IMR-90 (cell line): ENCODE measurements around the gene SLF2. TPM values are rescaled to one million over a fixed set of nuclear protein-coding genes. Genes with fewer than 3 reads are reported as not detected.
A peak's percentile ranks its signal among the peaks of the same experiment; 100 is the strongest.

ENCODE experiments used
- ATAC-seq: fragments of 200-7000 bp; cut with Tn5 transposase; 2 replicates; pipeline ENCODE4 v1.9.1; 2020; ENCODE audit warnings: low read depth, mild to moderate bottlenecking, moderate library complexity
- BruUV-seq: library from RNA; stranded (reverse); fragments of 400-500 nt; replicated peaks from 2 replicates; lab custom pipeline; 2021; lab: Mats Ljungman, UMichigan
- CTCF ChIA-PET: fragments of 300-600 bp; formaldehyde crosslinking; extraction: SDS; loops from one replicate; lab custom pipeline; 2021; ENCODE audit warnings: antibody characterized with exemption; lab: Yijun Ruan, JAX
- POLR2A ChIA-PET: fragments of 300-600 bp; sonication (Branson Sonifier 250); formaldehyde crosslinking; loops from one replicate; lab custom pipeline; 2022; ENCODE audit warnings: antibody characterized with exemption; ENCODE audit not compliant: unreplicated experiment; lab: Charles Lee
- DNase-seq: peaks from one replicate; pipeline ENCODE4 v3.0.0; 2013
- H2AFZ ChIP-seq: replicated peaks from 2 replicates; pipeline ENCODE3; 2013; ENCODE audit warnings: low read length, mild to moderate bottlenecking; ENCODE audit not compliant: poor library complexity
- H2AK5ac ChIP-seq: 2 replicates; pipeline ENCODE4 v1.6.1; 2013; ENCODE audit warnings: low read depth, low read length, inconsistent platforms
- H2AK9ac ChIP-seq: replicated peaks from 2 replicates; pipeline ENCODE3; 2013; ENCODE audit warnings: mild to moderate bottlenecking, low read depth, low read length, moderate library complexity; ENCODE audit not compliant: poor library complexity
- H2BK120ac ChIP-seq: 2 replicates; pipeline ENCODE4 v1.6.1; 2013; ENCODE audit warnings: low read depth, low read length, inconsistent platforms
- H2BK15ac ChIP-seq: 3 replicates; pipeline ENCODE4 v1.6.1; 2013; ENCODE audit warnings: low read depth, low read length, inconsistent platforms
- H2BK20ac ChIP-seq: 2 replicates; pipeline ENCODE4 v1.6.1; 2013; ENCODE audit warnings: low read depth, mild to moderate bottlenecking, inconsistent platforms, low read length, moderate library complexity
- H2BK5ac ChIP-seq: 2 replicates; pipeline ENCODE4 v1.6.1; 2013; ENCODE audit warnings: mild to moderate bottlenecking, low read depth, low read length, inconsistent platforms; ENCODE audit not compliant: poor library complexity, severe bottlenecking
- H3K14ac ChIP-seq: replicated peaks from 2 replicates; pipeline ENCODE4 v1.6.1; 2013; ENCODE audit warnings: low read depth, low read length, inconsistent platforms
- H3K18ac ChIP-seq: 2 replicates; pipeline ENCODE4 v1.6.1; 2013; ENCODE audit warnings: low read depth, low read length, control low read depth
- H3K23ac ChIP-seq: 2 replicates; pipeline ENCODE4 v1.6.1; 2013; ENCODE audit warnings: low read depth, low read length, inconsistent platforms
- H3K27ac ChIP-seq: 2 replicates; pipeline ENCODE4 v1.5.1; 2013; ENCODE audit warnings: mild to moderate bottlenecking, control low read depth, low read length; ENCODE audit not compliant: insufficient read depth
- H3K27me3 ChIP-seq: 2 replicates; pipeline ENCODE4 v1.6.1; 2013; ENCODE audit warnings: low read length; ENCODE audit not compliant: control insufficient read depth, insufficient read depth
- H3K36me3 ChIP-seq: 2 replicates; pipeline ENCODE4 v1.6.1; 2013; ENCODE audit warnings: low read length, mixed read lengths; ENCODE audit not compliant: control insufficient read depth, insufficient read depth
- H3K4ac ChIP-seq: 2 replicates; pipeline ENCODE4 v1.6.1; 2013; ENCODE audit warnings: low read depth, low read length, inconsistent platforms
- H3K4me1 ChIP-seq: 2 replicates; pipeline ENCODE4 v1.6.1; 2013; ENCODE audit warnings: low read length, mixed read lengths; ENCODE audit not compliant: control insufficient read depth, insufficient read depth
- H3K4me2 ChIP-seq: 2 replicates; pipeline ENCODE4 v1.6.1; 2013; ENCODE audit warnings: low read depth, mild to moderate bottlenecking, control low read depth, low read length, moderate library complexity
- H3K4me3 ChIP-seq: 2 replicates; pipeline ENCODE4 v1.5.1; 2013; ENCODE audit warnings: low read depth, mild to moderate bottlenecking, control low read depth, low read length, moderate library complexity; ENCODE audit not compliant: insufficient read depth
- H3K56ac ChIP-seq: 2 replicates; pipeline ENCODE4 v1.6.1; 2013; ENCODE audit warnings: low read length, inconsistent platforms; ENCODE audit not compliant: insufficient read depth; ENCODE audit errors: extremely low read depth
- H3K79me1 ChIP-seq, 2 experiments: 2 replicates each; pipeline ENCODE4 v1.6.1; 2013; ENCODE audit warnings: low read length in 2 of 2, inconsistent platforms in 1 of 2, low read depth in 1 of 2
- H3K9ac ChIP-seq: 2 replicates; pipeline ENCODE4 v1.6.1; 2013; ENCODE audit warnings: low read depth, low read length, control low read depth
- H3K9me1 ChIP-seq: 2 replicates; pipeline ENCODE4 v1.6.1; 2013; ENCODE audit warnings: low read length, inconsistent platforms; ENCODE audit not compliant: insufficient read depth
- H3K9me3 ChIP-seq: 2 replicates; pipeline ENCODE4 v1.6.1; 2013; ENCODE audit warnings: low read length; ENCODE audit not compliant: control insufficient read depth, insufficient read depth
- H4K20me1 ChIP-seq: 2 replicates; pipeline ENCODE4 v1.6.1; 2013; ENCODE audit warnings: low read length, inconsistent platforms; ENCODE audit not compliant: insufficient read depth
- H4K5ac ChIP-seq: 2 replicates; pipeline ENCODE4 v1.6.1; 2013; ENCODE audit warnings: mild to moderate bottlenecking, low read depth, low read length, control low read depth
- H4K8ac ChIP-seq, 2 experiments: 2 replicates each; pipeline ENCODE4 v1.6.1; 2013; ENCODE audit warnings: low read depth in 2 of 2, low read length in 2 of 2, control low read depth in 1 of 2, inconsistent platforms in 1 of 2
- H4K91ac ChIP-seq: 2 replicates; pipeline ENCODE4 v1.6.1; 2013; ENCODE audit warnings: low read depth, low read length, inconsistent platforms; ENCODE audit not compliant: insufficient read depth
- BHLHE40 ChIP-seq: fragments of 150-350 bp; IDR thresholded peaks from 2 replicates; pipeline ENCODE4 v1.6.1; 2016; ENCODE audit warnings: mild to moderate bottlenecking, low read depth, low read length
- MAZ ChIP-seq: IDR thresholded peaks from 2 replicates; pipeline ENCODE4 v1.6.1; 2012; ENCODE audit warnings: low read depth, mild to moderate bottlenecking, low read length, improper control_type of control experiment, moderate library complexity, borderline replicate concordance
- USF2 ChIP-seq: fragments of 150-350 bp; IDR thresholded peaks from 2 replicates; pipeline ENCODE4 v1.6.1; 2017; ENCODE audit warnings: mild to moderate bottlenecking, antibody characterized with exemption, low read length, low read depth
- WGBS, 2 experiments: methylation state at CpG; one replicate each; pipeline versions ENCODE4 v1.1.5 to v1.1.7; 2013; ENCODE audit warnings: missing lambda C conversion rate in 2 of 2; ENCODE audit not compliant: insufficient read length in 1 of 2; ENCODE audit errors: extremely low coverage in 2 of 2; 5-methylcytosine and 5-hydroxymethylcytosine counted together
- dilution Hi-C: fragments of 300-500 bp; cut with HindIII; formaldehyde crosslinking; loops from one replicate; pipeline ENCODE4 v1.14.3; 2018; ENCODE audit warnings: low sequenced_read_pairs; ENCODE audit not compliant: unreplicated experiment
- in situ Hi-C: fragments of 300-500 bp; cut with MboI; formaldehyde crosslinking; loops from 3 replicates; pipeline ENCODE4 v1.14.3; 2019; ENCODE audit warnings: low sequenced_read_pairs, inconsistent platforms, mixed read lengths
- intact Hi-C: fragments of 100-400 bp; cut with micrococcal nuclease; formaldehyde crosslinking; loops from 2 replicates; pipeline ENCODE4 v1.10.0; 2022
- polyA plus RNA-seq, 3 experiments: library from polyadenylated mRNA; depleted of rRNA; stranded (reverse); fragments of >200 nt; gene quantifications; 2 replicates each; pipeline ENCODE4 v1.2.3, GENCODE V29; 2012; ENCODE audit warnings: low replicate concordance in 1 of 3
- total RNA-seq: library from RNA; depleted of rRNA; stranded (reverse); fragments of >200 nt; gene quantifications from 2 replicates; pipeline ENCODE4 v1.2.3, GENCODE V29; 2012

The SLF2 gene
- total and polyA plus RNA-seq, 2 of the 4 experiments (the other 2 are of a cell fraction): 8.5 to 21.7 TPM

- Histone ChIP-seq H3K4ac (peak overlapping the region; percentile 77), H3K79me1 (peaks cover 4 to 27% of the 10 kb centered on the region in 2 experiments; a peak in 3 of 4 replicates), H3K4me3 (peak overlapping the region; percentile 52), H3K23ac (peak overlapping the region; percentile 44; the same call in 1 of the 2 replicates), H3K27ac (peak overlapping the region; percentile 95), H3K14ac (0 out of 2 replicates have a peak overlapping the region, but pooled peaks have one; percentile 30), H2AK9ac (peak overlapping the region; percentile 100), H4K20me1 (peaks cover 16% of the 10 kb centered on the region), H3K56ac (no peak overlapping the region), H3K4me1 (peaks cover 18% of the 10 kb centered on the region), H3K18ac (no peak overlapping the region; the same call in 1 of the 2 replicates), H4K5ac (peak overlapping the region; percentile 35; the same call in 1 of the 2 replicates), H3K27me3 (no peaks in the 10 kb centered on the region), H3K9ac (peak overlapping the region; percentile 63), H3K4me2 (peak overlapping the region; percentile 86), H2AFZ (peak overlapping the region; percentile 92), H4K8ac (peak overlapping the region; percentile 79 to 80; a peak in 2 of 4 replicates), H3K36me3 (peaks cover 4% of the 10 kb centered on the region), H2BK120ac (peak overlapping the region; percentile 99), H2BK15ac (no peak overlapping the region), H3K9me3 (no peaks in the 10 kb centered on the region), H2BK20ac (no peak overlapping the region), H4K91ac (0 out of 2 replicates have a peak overlapping the region, but pooled peaks have one; percentile 53), H3K9me1 (peaks cover 4% of the 10 kb centered on the region; the same call in 1 of the 2 replicates), H2AK5ac (peak overlapping the region; percentile 68), H2BK5ac (no peak overlapping the region)
- BruUV-seq: no TSS peak
- intact Hi-C loops: no loop called here
- WGBS, 2 experiments: 6% methylated on average over 20 of the region's 46 CpGs; no CpG with 5 or more reads in 1 of the 2 experiments
- in situ Hi-C loops: no loop called here
- ChIA-PET POLR2A (no interaction called here), CTCF (interaction anchor here (4.4 kb wide), 1 partner anchor 20 kb away, joined by 48 read pairs; no protein-coding TSS in a partner anchor)
- no peak for ATAC-seq
- no peak for DNase-seq
- TF ChIP-seq USF2 (0 out of 2 replicates have a peak, but pooled peaks have one; percentile 36), BHLHE40 (no peak), MAZ (no peak)
- dilution Hi-C loops: no loop called here
Measured at GRCh38 chr10:100996678-100997359, 84.1 kb downstream of the SLF2 start.
